CD4-positive, alpha-beta T cell treated with Interleukin-6 at 100 ng/mL for 8 hours (primary cell): Measurements from ENCODE around the gene SLC25A34.
A peak's percentile ranks its signal among the peaks of the same experiment; 100 is the strongest.

Source experiments
- DNase-seq: peaks from one replicate; pipeline ENCODE4 v3.0.0-alpha.2; 2020; ENCODE audit warnings: mixed read lengths, low spot score

Gene SLC25A34

GRCh38 chr1:15733218-15733725 lies 2.8 kb upstream of the SLC25A34 start:
- DNase-seq, result no peak

- no peak for DNase-seq
Measured at GRCh38 chr1:15733726-15734226, 2.3 kb upstream of the SLC25A34 start.

GRCh38 chr1:15734296-15734695 lies 1.8 kb upstream of the SLC25A34 start:
- DNase-seq, result no peak

- no peak for DNase-seq
Measured at GRCh38 chr1:15734901-15735300, 1.2 kb upstream of the SLC25A34 start.

GRCh38 chr1:15735304-15736037 lies 587 bp upstream of the SLC25A34 start:
- DNase-seq, result no peak

- no peak for DNase-seq
Measured at GRCh38 chr1:15736892-15737261, 819 bp downstream of the SLC25A34 start.

- DNase-seq, result no peak
Measured at GRCh38 chr1:15737324-15738319, 1.6 kb downstream of the SLC25A34 start.

GRCh38 chr1:15738416-15739113 lies 2.5 kb downstream of the SLC25A34 start:
- DNase-seq, result no peak

- DNase-seq, result no peak
Measured at GRCh38 chr1:15739259-15739658, 3.2 kb downstream of the SLC25A34 start.

GRCh38 chr1:15739745-15740144 lies 3.7 kb downstream of the SLC25A34 start:
- no peak for DNase-seq

- peak; percentile 62 for DNase-seq
Measured at GRCh38 chr1:15740924-15741850, 5.1 kb downstream of the SLC25A34 start.

GRCh38 chr1:15742339-15742801 lies 6.3 kb downstream of the SLC25A34 start, which contains the start of gene TMEM82:
TSS of gene TMEM82 (plus strand) at chr1:15742499. CDS start at chr1:15742560, 61 bp downstream.
- no peak for DNase-seq

GRCh38 chr1:15744122-15744679 lies 8.1 kb downstream of the SLC25A34 start:
- DNase-seq, result no peak

- DNase-seq, result no peak
Measured at GRCh38 chr1:15747378-15747777, 11.3 kb downstream of the SLC25A34 start.

- no peak for DNase-seq
Measured at GRCh38 chr1:15748264-15748663, 12.2 kb downstream of the SLC25A34 start.

GRCh38 chr1:15748690-15749398 lies 12.8 kb downstream of the SLC25A34 start:
- DNase-seq, result no peak

- no peak for DNase-seq
Measured at GRCh38 chr1:15749399-15750291, 13.6 kb downstream of the SLC25A34 start.

GRCh38 chr1:15750924-15751323 lies 14.9 kb downstream of the SLC25A34 start:
- no peak for DNase-seq

- no peak for DNase-seq
Measured at GRCh38 chr1:15751717-15752116, 15.7 kb downstream of the SLC25A34 start.
